ENCODE results near the gene RNF168.
"Not testable (repeated sequence)": the region's sequence is repeated elsewhere in the genome, so short reads cannot be mapped to it uniquely, and the experiment has no call there.

Gene RNF168

DNA sequence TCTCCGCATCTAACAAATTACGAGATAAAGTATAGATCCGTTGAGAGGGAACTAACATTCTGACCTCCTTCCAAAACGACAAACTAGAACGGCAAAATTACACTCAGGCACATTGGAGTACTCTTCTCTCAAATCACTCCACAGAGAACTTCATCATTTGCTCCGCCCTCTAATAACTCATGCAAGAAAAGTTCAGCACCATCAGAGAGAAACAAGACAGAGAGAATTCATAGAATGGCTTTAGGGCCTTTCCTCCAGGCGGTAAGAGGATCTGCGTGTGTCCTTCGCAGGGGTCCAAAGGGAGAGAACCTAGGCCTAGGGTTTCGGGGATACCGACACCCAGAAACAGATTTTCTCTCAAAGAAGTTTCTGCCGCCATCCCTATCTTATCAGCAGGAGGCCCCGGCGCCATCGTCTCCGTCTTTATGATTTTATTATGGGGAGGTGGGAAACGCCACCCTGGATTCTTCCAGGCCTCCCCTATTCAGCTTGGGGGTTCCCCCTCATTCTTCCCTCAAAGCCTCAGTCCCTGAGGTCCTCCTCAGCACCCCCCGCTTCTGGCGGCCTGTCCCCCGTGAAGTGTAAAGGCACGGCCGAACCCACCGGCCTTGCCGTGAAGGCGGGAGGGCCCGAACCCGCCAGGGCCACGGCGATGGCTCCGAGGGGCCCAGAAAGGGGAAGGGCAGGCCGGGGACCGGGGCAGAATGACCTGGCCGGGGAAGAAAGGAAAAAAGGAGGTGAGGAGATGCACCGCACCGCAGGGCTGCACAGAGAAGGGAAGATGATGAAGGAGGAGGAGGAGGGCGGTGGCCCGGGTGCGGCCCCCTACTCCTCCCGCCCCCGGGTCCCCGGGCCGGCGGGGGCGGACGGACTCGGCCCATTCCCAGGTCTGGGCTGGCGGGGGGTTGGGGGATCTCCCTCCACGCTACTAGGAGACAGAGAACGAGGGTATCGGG, 72.1 kb downstream of the RNF168 start:
- Histone ChIP-seq H3K27me3 (ENCODE audit: insufficient read depth, low read depth, severe bottlenecking) (no peaks in the 10 kb centered on the region), H3K4me3 (ENCODE audit: low read depth, low read length) (peak overlapping the region; percentile 77), H3K9me3 (ENCODE audit: severe bottlenecking) (no peaks in the 10 kb centered on the region), H3K27ac (peak overlapping the region; percentile 89), H3K36me3 (no peaks in the 10 kb centered on the region)
- DNase-seq = no peak
- no peak for TF ChIP-seq CTCF (IDR thresholded peaks at IDR 0.05; ENCODE audit: low read depth, low read length)

DNA sequence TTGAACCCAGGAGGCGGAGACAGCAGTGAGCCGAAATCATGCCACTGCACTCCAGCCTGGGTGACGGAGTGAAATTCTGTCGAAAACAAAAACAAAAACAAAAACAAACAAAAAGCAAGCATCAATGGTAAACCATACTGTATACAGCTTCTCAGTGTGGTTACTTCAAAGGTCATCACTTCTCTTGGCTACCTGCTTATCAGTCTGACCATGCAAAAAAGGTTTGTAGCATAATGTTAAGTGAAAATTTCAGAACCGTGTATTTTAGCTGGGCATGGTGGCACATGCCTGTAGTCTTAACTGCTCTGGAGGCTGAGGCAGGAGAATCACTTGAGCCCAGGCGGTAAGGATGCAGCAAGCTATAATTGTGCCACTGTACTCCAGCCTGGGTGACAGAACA, 75.5 kb downstream of the RNF168 start:
- H3K27me3 ChIP-seq (ENCODE audit: insufficient read depth, low read depth, severe bottlenecking) = no peaks in the 10 kb centered on the region
- no peaks in the 10 kb centered on the region for H3K9me3 ChIP-seq (ENCODE audit: severe bottlenecking)
- no peak overlapping the region for H3K27ac ChIP-seq
- H3K36me3 ChIP-seq = no peaks in the 10 kb centered on the region
- H3K4me3 ChIP-seq (ENCODE audit: low read depth, low read length) = no peak overlapping the region
- DNase-seq = no peak
- TF ChIP-seq CTCF (IDR thresholded peaks at IDR 0.05; ENCODE audit: low read depth, low read length) = no peak

DNA sequence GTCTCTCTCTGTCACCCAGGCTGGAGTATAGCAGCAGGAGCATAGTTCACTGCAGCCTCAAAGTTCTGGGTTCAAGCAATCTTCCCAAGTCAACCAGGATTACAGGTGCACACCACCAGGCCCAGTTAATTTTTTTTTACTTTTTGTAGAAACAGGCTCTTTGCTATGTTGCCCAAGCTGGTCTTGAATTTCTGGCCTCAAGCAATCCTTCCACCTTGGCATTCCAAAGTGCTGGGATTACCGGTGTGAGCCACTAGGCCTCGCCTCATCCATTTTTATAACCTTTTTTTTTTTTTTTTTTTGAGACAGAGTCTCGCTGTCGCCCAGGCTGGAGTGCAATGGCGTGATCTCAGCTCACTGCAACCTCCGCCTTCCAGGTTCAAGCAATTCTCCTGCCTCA, 79.1 kb downstream of the RNF168 start:
- not testable (repeated sequence) for DNase-seq; H3K9me3 ChIP-seq (ENCODE audit: severe bottlenecking); H3K36me3 ChIP-seq

GRCh38 chr3:196423044-196423781, 80.4 kb downstream of the RNF168 start:
- Histone ChIP-seq H3K4me3 (ENCODE audit: low read depth, low read length) (no peak overlapping the region), H3K27me3 (ENCODE audit: insufficient read depth, low read depth, severe bottlenecking) (no peaks in the 10 kb centered on the region), H3K27ac (no peak overlapping the region), H3K36me3 (no peaks in the 10 kb centered on the region), H3K9me3 (ENCODE audit: severe bottlenecking) (no peaks in the 10 kb centered on the region)
- no peak for TF ChIP-seq CTCF (IDR thresholded peaks at IDR 0.05; ENCODE audit: low read depth, low read length)
- DNase-seq = no peak

More for the DNA sequence above, 79.1 kb downstream of the RNF168 start:
- H3K27me3 ChIP-seq (ENCODE audit: insufficient read depth, low read depth, severe bottlenecking); H3K27ac ChIP-seq; H3K4me3 ChIP-seq (ENCODE audit: low read depth, low read length): not testable (repeated sequence)

GRCh38 chr3:196421668-196422067, 81.9 kb downstream of the RNF168 start:
- not testable (repeated sequence) for H3K36me3 ChIP-seq; H3K9me3 ChIP-seq (ENCODE audit: severe bottlenecking)

GRCh38 chr3:196419386-196419785, 84.2 kb downstream of the RNF168 start:
- Histone ChIP-seq H3K36me3 (no peaks in the 10 kb centered on the region), H3K27ac (no peak overlapping the region)
- DNase-seq = no peak

More at GRCh38 chr3:196421668-196422067, 81.9 kb downstream of the RNF168 start:
- not testable (repeated sequence) for H3K4me3 ChIP-seq (ENCODE audit: low read depth, low read length); H3K27ac ChIP-seq; DNase-seq; H3K27me3 ChIP-seq (ENCODE audit: insufficient read depth, low read depth, severe bottlenecking)

More at GRCh38 chr3:196419386-196419785, 84.2 kb downstream of the RNF168 start:
- TF ChIP-seq CTCF (IDR thresholded peaks at IDR 0.05; ENCODE audit: low read depth, low read length) = no peak
- Histone ChIP-seq H3K4me3 (ENCODE audit: low read depth, low read length) (no peak overlapping the region), H3K27me3 (ENCODE audit: insufficient read depth, low read depth, severe bottlenecking) (no peaks in the 10 kb centered on the region), H3K9me3 (ENCODE audit: severe bottlenecking) (no peaks in the 10 kb centered on the region)

All from WERI-Rb-1 (cell line).